Right atrium auricular region (tissue), 2 donors: ENCODE data around the gene ENGASE. TPM values are rescaled to one million over a fixed set of nuclear protein-coding genes. Genes with fewer than 3 reads are reported as not detected.

ENCODE experiments used
- DNase-seq: peaks from one replicate; pipeline ENCODE4 v3.0.0-alpha.2; 2019; ENCODE audit warnings: low spot score
- H3K27ac ChIP-seq, 2 donors: fragments of 200-600 bp; sonication (generic); 1 replicate in 1 of 2; 2 replicates in 1 of 2; pipeline ENCODE4 v1.5.1; 2016 to 2019
- H3K27me3 ChIP-seq, 2 donors: fragments of 200-600 bp; sonication (generic); one replicate each; pipeline versions ENCODE4 v1.5.1 to v1.6.0; 2017 to 2019
- H3K36me3 ChIP-seq: fragments of 200-600 bp; sonication (generic); one replicate; pipeline ENCODE4 v1.5.1; 2016
- H3K4me1 ChIP-seq, 2 donors: fragments of 200-600 bp; sonication (generic); one replicate each; pipeline versions ENCODE4 v1.5.1 to v1.6.0; 2017 to 2019
- H3K4me3 ChIP-seq, 2 donors: fragments of 200-600 bp; sonication (generic); 1 replicate in 1 of 2; 2 replicates in 1 of 2; pipeline ENCODE4 v1.5.1; 2017 to 2019; ENCODE audit warnings: mild to moderate bottlenecking in 1 of 2, moderate library complexity in 1 of 2
- H3K9me3 ChIP-seq, 2 donors: fragments of 200-600 bp; sonication (generic); one replicate each; pipeline ENCODE4 v1.5.1; 2019
- CTCF ChIP-seq, 2 donors: fragments of 200-600 bp; sonication (generic); IDR thresholded peaks; one replicate each; pipeline ENCODE4 v1.5.1; 2019; ENCODE audit warnings: antibody characterized with exemption in 2 of 2
- total RNA-seq, 2 donors: library from RNA; depleted of rRNA; stranded (reverse); fragments of >200 nt; gene quantifications; one replicate each; pipeline ENCODE4 v1.1.0, GENCODE V29; 2016

The ENGASE gene
- total RNA-seq: 10 to 100 TPM in 1 of 2 donors, 1 to 10 TPM in 1; 7.7 to 13.5 TPM

- no peak for TF ChIP-seq CTCF (IDR thresholded peaks at IDR 0.05)
- peak within 1 kb of the TSS; percentile 71 to 86 for H3K4me3 ChIP-seq
- peaks cover 0 to 27% of the 10 kb centered on the region in 2 donors for H3K4me1 ChIP-seq
- no peaks in the 10 kb centered on the region for H3K9me3 ChIP-seq
- no peaks in the 10 kb centered on the region for H3K27me3 ChIP-seq
- H3K27ac ChIP-seq: peak within 1 kb of the TSS; percentile 86 to 90
- peak; percentile 96 for DNase-seq
- peaks cover 26% of the 10 kb centered on the region for H3K36me3 ChIP-seq
Observed at GRCh38 chr17:79074649-79075445, at the start of gene ENGASE. Gene ENGASE (plus strand): TSS chr17:79074824. CDS start chr17:79074945, 121 bp downstream.

- H3K4me1 ChIP-seq: peaks cover 0 to 88% of the 10 kb centered on the region in 2 donors
- H3K27me3 ChIP-seq: no peaks in the 10 kb centered on the region
- no peaks in the 10 kb centered on the region for H3K9me3 ChIP-seq
- peak overlapping the region; percentile 93 for H3K27ac ChIP-seq
- no peak for DNase-seq
- peak overlapping the region; percentile 64 to 68 for H3K4me3 ChIP-seq
- no peaks in the 10 kb centered on the region for H3K36me3 ChIP-seq
- no peak for TF ChIP-seq CTCF (IDR thresholded peaks at IDR 0.05)
Observed at GRCh38 chr17:79024901-79025737, 49.5 kb upstream of the ENGASE start.

- H3K9me3 ChIP-seq: no peaks in the 10 kb centered on the region
- H3K27ac ChIP-seq: peak overlapping the region; percentile 93
- no peak for TF ChIP-seq CTCF (IDR thresholded peaks at IDR 0.05)
- peak overlapping the region; percentile 64 to 68 for H3K4me3 ChIP-seq
- H3K4me1 ChIP-seq: peaks cover 0 to 74% of the 10 kb centered on the region in 2 donors
- no peaks in the 10 kb centered on the region for H3K36me3 ChIP-seq
- DNase-seq: no peak
- H3K27me3 ChIP-seq: no peaks in the 10 kb centered on the region
Observed at GRCh38 chr17:79026376-79027273, 48.0 kb upstream of the ENGASE start.

GRCh38 chr17:79027274-79027924 is 47.2 kb upstream of the ENGASE start:
- Histone ChIP-seq H3K36me3 (no peaks in the 10 kb centered on the region), H3K4me1 (peaks cover 0 to 74% of the 10 kb centered on the region in 2 donors), H3K9me3 (no peaks in the 10 kb centered on the region), H3K27ac (peak overlapping the region; percentile 93), H3K4me3 (peak overlapping the region; percentile 7 to 68), H3K27me3 (no peaks in the 10 kb centered on the region)
- TF ChIP-seq CTCF (IDR thresholded peaks at IDR 0.05): no peak
- no peak for DNase-seq
